Kidney glomerular epithelial cell (primary cell): ENCODE data around the gene SCAI.
A peak's percentile ranks its signal among the peaks of the same experiment; 100 is the strongest.
"Not testable (repeated sequence)": the region's sequence is repeated elsewhere in the genome, so short reads cannot be mapped to it uniquely, and the experiment has no call there.

ENCODE experiments used
- DNase-seq: peaks from one replicate; lab custom pipeline; 2025; lab: John Stamatoyannopoulos, UW

Gene SCAI

DNA sequence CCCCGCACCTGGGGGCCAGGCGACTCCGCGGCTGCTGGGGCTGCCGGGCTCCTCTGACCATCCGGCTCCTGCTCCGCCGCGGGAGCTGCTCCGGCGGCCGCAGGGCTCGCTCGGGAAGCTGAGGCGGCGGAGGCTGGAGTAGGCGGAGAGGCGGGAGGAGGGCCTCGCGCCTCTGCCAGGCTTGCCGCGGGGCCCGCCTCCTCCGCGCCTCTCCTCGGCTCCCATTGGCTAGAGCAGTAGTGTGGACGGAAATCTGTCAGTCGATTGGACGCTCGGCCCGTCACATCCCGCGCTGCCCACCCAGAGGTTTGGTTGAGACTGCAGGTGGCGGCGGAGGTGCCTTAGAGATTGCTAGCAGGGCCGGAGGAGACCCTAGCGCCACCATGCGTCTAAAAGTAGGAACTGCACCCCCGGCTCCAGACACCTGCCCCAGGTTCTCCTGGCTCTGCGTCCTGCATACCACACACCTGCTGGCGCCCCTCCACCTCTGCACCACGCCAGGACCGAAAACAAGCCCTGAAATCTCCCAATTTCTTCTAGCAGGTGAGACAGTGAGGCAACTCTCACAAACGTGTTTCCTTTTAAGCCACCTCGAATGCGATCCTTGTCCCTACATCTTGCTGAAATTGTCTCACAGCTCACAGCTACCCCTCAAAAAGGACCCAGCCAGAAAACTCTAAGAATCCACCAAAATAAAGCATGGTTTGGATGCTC, at the start of gene SCAI:
Gene SCAI, minus strand, starts transcription at position 152 of the 714 bp plus-strand sequence. Its CDS starts 91 bp downstream, at position 61.
- DNase-seq, result peak; percentile 98

DNA sequence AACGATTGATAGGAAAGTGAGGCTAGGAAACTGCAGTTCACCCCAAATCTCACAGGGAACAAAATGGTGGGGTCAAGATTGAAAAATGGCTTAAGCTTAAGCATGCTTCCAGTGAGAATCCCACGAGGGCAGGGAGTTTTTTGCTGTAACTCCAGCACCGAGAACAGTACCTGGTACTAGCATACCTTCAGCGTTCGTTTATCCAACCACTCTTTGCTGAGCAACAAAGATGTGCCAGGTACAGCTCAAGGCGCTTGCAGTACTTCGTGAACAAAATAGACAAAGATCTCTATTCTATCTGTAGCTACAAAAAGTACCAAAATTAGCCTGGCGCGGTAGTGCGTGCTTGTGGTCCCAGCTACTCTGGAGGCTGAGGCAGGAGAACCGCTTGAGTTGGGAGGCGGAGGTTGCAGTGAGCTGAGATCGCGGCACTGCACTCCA, 47.1 kb upstream of the SCAI start:
- DNase-seq, result no peak

DNA sequence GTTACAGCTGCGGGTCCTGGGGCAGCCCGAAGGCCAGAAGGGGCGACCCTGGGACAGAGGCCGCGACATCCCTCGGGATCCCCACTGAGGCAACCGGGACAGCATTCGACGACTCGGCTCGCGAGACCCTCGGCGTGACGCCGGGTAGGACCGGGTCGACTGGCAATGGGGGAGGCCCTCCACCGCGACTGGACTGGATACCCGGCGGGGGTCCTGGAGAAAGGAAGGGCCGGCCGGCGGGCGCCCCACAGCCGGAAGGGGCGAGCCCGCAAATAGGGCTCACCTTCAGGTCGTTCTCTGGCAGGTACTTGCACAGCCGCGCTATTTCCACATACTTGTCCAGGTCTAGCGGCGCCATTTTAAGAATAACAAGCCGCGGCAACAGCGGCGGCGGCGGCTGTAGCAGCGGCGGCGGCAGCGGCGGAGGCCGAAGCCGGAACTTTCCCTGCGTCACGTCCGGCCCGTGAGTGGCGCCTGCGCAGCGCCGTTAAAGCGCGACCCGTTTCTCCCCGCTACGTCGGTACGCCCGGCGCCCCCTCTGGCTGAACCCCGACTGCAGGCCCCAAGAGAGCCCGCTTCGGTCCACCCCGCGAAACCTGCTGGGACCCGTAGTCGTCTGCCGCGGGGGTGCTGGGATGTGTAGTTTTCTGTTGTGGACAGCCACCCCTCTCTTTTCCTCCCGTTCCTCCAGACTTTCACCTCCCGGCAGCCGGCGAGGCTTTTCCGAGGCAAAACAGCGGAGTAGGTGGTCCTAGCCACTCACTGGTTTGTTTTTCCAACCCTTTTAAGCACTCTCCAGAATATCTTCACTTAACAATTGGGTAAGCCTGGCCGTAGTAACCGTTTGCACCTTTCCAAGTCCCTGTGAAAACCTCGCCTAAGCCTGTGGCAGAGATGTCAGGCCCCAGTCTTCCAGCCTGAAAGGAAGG, 46.3 kb upstream of the SCAI start, which contains the start of gene PPP6C:
Gene PPP6C, minus strand, starts transcription at position 443 of the 929 bp plus-strand sequence. Its CDS starts 85 bp downstream, at position 358.
- DNase-seq, result peak; percentile 92

DNA sequence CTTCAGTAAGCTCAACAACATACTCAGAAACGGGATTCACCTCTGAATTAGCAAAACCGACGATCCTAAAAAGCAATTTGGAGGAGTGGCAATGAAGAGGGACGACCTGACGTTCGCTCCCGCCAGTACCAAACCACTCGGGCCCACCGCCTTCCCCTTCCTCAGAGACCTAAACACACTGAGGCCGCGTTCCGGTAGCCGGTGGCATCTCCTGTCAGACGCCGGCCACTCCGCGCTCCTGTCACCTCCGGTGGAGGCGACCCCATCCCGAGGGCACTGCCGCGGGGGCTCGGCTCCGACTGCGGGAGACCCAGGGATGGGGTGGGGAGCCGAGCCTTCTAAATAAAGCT, 45.7 kb upstream of the SCAI start:
- no peak for DNase-seq

DNA sequence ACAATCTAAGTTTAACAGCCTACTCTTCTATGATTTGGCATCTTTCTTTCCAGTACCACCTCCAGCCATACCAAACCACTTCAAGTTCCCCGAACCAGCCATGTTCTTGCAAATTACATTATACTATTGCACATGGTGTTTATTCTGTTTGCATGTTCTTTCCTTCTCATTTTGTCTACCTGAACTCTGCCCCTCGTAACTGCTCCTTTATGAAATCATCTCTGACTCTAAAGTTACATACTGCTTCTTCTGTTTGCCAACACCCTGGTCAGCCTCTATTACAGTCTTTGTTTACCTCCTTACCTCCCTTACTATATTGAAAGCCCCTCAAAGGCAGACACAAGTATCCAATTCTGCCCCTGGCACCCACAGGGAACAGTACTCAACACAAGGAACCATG, 40.2 kb upstream of the SCAI start:
- no peak for DNase-seq

DNA sequence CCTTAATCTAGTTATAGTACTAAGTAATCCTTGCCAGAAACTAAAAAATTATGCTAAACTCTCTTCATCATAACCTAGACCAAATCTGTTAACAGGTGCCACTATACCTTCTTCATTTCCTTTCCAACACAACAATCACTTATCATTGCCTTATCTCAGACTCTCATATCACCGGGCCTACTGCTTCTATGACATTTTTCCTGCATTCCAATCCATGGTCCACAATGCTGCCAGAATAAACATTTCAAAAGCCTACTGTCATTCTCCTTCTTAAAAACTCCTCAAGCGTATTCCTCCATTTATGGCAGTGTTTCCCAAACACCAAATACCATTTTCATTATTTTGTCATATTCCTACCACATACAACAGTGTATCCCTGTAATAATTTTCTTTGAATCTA, 39.7 kb upstream of the SCAI start:
- DNase-seq, result peak; percentile 80

DNA sequence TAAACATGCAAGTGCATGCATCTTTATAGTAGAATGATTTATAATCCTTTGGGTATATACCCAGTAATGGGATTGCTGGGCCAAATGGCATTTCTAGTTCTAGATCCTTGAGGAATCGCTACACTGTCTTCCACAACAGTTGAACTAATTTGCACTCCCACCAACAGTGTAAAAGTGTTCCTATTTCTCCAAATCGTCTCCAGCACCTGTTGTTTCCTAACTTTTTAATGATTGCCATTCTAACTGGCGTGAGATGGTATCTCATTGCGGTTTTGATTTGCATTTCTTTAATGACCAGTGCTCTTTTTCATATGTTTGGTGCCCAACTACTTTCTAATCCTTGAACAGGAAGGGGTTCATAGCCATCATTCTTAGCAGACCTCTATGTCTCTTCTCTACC, 38.4 kb upstream of the SCAI start:
- DNase-seq, result not testable (repeated sequence)

DNA sequence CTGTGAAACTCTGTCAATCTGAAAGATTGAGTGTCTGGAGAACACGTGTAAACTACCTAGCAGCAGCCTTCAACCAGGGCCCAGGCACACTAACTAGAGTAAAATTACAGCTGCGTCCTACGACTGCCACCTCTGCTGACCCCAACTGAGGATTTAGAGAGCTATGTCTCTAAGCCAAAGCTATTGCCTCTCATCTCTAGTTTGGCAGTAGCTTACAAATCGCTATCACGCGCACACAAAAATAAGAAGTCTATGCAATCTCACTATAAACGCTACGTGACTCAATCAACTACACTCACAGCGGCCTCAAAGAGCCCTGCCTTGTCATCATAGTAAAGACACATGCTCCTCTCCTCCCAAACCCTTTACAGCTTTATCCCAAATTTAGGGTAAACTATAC, 37.5 kb upstream of the SCAI start:
- no peak for DNase-seq

DNA sequence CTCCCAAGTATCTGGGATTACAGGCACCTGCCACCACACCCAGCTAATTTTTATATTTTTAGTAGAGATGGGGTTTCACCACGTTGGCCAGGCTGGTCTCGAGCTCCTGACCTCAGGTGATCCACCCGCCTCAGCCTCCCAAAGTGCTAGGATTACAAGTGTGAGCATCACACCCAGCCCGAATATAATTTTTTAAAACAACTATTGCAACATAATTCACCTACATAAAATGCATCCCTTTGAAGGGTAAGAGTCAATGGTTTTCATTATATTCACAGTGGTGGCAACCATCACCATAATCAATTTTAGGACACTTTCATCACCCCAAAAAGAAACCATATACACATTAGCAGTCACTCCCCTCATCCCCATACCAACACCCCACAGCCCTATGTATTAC, 36.4 kb upstream of the SCAI start:
- not testable (repeated sequence) for DNase-seq

DNA sequence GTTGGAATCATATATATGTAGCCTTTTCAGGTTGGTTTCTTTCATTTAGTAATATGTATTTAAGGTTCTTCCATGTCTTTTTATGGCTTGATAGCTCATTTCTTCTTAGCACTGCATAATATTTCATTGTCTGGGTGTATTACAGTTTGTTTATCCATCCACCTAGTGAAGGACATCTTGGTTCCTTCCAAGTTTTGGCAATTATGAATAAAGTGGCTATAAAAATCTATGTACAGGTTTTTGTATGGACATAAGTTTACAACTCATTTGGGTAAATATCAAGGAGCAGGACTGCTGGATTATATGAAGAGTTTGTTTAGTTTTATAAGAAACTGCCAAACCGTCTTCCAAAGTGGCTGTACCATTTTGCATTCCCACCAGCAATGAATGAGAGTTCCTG, 34.6 kb upstream of the SCAI start:
- DNase-seq, result no peak

DNA sequence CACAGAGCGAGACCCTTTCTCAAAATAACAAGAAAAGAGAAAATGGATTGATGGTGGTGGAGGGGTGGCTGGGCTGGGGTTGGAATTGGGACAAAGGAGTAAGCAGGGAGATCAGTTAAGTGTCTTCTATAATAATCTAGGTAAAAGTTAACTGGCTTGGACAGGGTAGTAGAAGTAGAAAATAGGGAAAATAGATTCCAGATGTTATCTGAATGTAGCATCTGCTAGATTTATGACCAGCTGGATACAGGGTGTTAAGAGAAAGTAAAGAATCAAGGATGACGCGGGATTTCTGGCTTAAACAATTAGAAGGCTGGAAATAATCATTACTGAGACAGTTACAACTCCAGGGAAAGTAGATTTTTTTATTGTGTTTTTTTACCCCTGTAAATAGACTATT, 33.3 kb upstream of the SCAI start:
- no peak for DNase-seq

DNA sequence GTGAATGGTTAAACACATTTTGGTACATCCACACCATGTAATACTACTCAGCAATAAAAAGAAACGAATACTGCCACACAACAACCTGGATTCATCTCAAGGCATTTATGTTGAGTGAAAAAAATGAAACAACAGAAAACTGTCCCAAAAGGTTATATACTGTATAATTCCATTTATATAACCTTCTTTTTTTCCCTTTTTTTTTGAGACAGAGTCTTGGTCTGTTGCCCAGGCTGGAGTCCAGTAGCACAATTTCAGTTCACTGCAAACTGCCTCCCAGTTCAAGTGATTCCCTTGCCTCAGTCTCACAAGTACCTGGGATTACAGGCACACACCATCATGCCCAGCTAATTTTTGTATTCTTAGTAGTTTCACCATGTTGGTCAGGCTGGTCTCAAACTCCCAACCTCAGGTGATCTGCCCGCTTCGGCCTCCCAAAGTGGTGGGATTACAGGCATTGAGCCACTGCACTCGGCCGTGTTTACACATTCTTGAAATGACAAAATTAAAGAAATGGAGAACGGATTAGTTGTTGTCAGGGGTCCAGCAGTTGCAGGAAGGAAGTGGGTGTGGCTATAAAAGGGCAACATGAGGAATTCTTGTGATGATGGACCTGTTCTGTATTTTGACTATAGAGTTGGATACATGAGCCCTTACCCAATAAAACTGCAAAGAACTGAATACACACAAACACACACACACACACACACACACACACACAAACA, 28.9 kb upstream of the SCAI start:
- no peak for DNase-seq

DNA sequence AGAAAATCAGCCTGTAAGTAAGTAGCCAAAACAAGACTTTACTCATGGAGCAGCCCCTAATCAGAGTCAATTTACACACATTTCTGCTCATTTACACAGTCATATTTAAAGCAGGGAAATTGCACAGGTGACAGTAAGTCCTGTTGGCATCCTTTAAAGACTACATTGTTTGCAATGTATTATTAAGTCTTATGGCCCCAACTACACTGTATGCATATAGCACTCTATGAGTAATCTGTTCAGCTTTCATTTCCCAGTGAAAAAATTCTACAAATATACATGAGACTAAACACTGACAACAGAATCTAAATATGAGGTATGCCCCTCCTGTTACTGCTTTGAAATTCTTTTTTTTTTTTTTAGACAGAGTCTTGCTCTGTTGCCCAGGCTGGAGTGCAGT, 26.6 kb upstream of the SCAI start:
- DNase-seq, result no peak

DNA sequence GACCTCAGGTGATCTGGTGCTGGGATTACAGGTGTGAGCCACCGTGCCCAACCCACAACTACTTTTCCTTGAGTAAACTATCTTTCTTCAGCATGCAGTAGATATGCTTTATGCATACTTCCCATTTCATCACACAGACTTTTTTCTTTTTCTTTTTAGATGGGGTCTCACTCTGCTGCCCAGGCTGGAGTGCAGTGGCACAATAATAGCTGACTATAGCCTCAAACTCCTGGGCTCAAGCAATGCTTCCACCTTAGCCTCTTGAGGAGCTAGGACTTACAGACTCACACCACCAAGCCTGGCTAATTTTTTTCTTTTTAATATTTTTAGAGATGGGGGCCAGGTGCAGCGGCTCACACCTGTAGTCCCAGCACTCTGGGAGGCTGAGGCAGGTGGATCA, 23.4 kb upstream of the SCAI start:
- no peak for DNase-seq

DNA sequence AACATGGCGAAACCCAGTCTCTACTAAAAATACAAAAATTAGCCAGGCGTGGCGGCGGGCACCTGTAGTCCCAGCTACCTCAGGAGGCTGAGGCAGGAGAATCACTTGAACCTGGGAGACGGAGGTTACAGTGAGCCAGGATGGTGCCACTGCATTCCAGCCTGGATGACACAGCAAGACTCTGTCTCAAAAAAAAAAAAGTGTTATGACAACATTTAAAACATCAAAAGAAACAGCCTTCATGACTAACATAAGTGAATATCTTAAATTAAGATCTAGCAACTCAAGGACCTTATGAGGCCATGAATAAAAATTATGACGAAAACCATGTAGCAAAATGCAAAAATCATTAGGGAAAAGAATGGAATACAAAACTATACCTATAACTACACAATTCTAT, 19.6 kb upstream of the SCAI start:
- DNase-seq, result not testable (repeated sequence)

DNA sequence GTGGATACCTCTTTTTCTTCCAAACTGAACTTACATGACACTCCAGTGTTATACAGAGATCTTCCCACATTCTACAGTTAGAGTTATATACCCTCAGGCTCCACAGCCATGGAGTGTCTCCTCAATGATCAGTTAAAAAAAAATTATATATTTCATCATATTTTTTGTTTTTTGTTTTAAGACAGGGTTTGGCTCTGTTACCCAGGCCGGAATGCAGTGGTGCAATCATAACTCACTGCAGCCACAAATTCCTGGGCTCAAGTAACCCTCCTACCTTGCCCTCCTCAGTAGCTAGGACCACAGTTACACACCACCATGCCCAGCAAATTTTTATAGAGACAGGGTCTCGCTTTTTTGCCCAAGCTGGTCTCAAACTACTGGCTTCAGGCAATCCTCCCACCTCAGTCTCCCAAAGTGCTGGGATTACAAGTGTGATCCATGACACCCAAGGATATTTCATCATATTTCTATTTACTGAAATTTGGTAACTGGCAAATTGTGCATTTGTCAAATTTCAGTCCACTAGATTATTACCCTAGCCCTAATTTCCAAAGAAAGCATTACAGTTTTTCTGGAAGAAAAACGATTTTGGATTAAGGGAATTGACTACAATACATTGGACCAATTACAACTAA, 18.1 kb upstream of the SCAI start:
- no peak for DNase-seq

DNA sequence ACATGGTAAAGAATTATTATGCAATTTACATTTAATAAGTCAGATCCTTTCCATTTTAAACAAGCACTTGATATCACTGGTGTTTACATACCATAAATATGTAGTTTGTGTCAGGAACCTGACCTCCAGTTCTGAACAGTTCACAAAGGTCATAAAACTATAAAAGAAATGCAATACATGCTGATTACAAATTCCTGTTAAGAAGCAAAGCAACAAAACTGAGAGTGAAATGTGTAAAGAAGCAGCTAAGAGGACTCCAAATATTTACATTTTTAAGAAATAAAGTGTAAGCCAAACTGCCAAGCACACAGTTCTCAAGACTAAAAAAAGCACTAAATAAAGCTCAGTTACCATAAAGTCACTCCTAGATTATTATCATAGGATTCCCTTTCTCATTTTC, 17.4 kb upstream of the SCAI start:
- DNase-seq, result no peak

DNA sequence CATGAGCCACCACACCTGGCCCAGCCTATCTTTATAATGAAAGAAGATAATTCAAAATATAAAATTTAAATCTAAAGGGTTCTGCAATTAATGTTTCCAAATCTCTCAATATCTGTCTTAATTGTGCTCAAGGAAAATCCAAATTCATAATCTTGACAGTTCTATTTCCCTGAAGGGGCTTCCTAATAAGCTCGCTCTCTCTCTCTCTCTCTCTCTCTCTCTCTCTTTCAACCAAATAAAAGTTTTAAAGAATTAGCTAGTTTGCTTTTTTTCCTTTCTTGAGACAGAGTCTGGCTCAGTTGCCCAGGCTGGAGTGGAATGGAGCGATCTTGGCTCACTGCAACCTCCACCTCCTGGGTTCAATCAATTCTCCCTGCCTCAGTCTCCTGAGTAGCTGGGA, 13.2 kb upstream of the SCAI start:
- no peak for DNase-seq

DNA sequence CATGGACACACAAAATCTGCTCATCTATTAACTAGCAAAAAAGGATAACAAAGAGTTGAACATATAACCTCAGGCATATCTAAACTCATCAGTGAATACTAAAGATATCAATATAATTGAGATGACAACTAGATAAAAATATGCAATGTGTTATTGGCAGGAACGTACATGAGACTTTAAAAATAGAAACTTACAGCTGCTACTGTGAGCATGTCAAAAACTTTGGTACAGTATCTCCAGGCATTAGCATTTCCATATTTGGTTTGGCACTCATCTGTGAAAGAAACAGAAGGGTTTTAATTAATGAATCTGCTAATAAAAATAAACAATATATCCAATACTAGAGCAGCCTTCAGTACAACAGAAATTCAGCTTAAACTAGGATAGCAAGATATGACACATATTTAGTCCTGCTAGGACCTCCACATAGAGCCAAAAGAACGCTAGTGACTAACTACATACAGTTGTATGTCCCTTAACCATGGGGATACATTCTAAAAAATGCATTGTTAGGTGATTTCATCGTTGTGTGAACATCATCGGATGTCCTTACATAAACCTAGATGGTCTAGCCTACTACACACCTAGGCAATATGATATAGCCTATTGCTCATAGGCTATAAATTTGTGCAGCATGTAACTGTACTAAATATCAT, 10.5 kb upstream of the SCAI start:
- no peak for DNase-seq

DNA sequence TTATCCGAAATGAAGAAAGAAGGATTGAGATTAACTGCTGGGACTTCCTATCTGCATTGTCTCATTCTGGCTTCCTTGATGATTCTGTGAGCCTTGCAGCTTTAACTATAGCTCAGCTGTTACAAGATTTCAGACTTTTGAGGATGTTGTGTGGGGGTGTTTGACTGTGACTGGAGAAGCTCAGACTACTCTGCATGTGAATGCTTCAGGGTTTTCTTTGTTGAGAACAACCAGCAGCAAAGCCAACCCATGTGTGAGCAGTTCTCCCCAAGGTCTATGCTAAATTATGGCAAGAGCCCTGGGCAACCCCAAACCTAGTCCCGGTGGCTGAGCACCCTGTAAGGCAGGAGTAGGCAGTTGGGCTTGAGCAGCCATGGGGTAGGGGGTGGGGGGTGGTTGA, 8.4 kb upstream of the SCAI start:
- DNase-seq, result no peak
